Limb (tissue), 2 donors: ENCODE results near the gene ZNF710.
"Not testable (repeated sequence)": the region's sequence is repeated elsewhere in the genome, so short reads cannot be mapped to it uniquely, and the experiment has no call there.

Source experiments
- DNase-seq, 2 donors: peaks; one replicate each; pipeline ENCODE4 v3.0.0-alpha.2; 2016; ENCODE audit errors: extremely low spot score in 2 of 2

The ZNF710 gene, protein sequence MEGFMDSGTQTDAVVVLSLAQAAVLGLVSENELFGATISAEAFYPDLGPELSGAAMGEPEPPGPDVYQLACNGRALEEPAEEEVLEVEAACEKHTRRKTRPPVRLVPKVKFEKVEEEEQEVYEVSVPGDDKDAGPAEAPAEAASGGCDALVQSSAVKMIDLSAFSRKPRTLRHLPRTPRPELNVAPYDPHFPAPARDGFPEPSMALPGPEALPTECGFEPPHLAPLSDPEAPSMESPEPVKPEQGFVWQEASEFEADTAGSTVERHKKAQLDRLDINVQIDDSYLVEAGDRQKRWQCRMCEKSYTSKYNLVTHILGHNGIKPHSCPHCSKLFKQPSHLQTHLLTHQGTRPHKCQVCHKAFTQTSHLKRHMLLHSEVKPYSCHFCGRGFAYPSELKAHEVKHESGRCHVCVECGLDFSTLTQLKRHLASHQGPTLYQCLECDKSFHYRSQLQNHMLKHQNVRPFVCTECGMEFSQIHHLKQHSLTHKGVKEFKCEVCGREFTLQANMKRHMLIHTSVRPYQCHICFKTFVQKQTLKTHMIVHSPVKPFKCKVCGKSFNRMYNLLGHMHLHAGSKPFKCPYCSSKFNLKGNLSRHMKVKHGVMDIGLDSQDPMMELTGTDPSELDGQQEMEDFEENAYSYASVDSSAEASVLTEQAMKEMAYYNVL

DNA sequence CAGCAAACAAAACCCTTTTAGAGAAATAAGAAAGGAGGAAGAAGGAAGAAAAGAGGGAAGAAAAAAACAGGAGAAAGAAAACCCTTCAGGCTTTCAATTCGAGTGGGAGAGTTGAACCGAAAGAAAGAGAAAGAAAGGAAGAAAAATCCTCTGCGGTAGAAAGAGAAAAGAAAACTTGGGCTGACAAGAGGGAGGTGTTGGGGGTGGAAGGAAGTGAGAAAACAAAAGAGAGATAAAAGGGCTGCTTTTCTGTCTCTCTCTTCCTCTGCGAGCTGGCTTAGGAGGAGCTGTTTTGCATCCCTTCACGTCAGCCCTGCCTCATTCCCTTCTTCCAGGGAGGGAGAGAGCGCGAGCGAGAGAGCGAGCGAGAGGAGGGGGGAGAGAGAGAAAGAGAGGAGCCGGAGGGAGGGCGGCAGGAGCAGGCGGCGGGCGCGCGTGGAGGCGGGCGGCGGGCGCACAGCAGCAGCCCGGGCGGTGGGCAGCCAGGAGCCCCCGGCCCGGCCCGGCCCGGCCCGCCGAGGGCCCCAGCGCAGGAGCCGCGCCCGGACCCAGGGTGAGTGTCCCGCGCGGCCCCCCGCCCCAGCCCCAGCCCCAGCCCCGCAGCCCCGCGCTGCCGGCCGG, at the start of gene ZNF710:
Gene ZNF710 (plus strand): TSS at position 263 of the 621 bp plus-strand sequence. CDS start 65,814 bp downstream, outside the sequence.
- DNase-seq: peak; percentile 80 to 84

DNA sequence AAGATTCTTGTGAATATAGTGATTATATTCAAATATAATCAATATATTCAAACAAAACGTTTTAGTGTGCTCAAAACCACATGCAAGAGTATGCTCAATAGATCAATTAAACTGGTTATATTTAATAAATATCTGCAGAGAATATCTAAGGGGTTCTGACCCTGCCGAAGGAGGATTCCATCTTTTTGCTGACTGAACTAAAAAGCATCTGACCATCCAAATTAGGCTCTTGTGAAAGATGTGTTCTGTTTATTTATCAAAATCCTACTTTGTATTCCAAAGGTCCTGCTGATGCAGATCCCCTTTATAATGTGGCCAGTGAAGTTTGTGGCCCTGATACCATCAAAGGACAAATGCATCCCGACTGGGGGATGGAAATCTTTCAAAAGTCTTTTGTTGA, 46.6 kb upstream of the ZNF710 start:
- no peak for DNase-seq

DNA sequence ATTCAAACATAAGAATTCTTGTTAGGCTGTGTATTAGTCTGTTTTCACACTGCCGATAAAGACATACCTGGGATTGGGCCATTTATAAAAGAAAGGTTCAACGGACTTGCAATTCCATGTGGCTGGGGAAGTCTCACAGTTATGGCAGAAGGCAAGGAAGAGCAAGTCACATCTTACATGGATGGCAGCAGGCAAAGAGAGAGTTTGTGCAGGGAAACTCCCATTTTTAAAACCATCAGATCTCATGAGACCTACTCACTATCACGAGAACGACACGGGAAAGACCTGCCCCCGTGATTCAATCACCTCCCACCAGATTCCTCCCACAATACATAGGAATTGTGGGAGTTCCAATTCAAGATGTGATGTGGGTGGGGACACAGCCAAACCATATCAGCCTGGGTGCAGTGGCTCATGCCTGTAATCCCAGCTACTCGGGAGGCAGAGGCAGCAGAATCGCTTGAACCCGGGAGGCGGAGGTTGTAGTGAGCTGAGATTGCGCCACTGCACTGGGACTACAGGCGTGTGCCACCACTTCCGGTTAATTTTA, 45.6 kb upstream of the ZNF710 start:
- not testable (repeated sequence) for DNase-seq

DNA sequence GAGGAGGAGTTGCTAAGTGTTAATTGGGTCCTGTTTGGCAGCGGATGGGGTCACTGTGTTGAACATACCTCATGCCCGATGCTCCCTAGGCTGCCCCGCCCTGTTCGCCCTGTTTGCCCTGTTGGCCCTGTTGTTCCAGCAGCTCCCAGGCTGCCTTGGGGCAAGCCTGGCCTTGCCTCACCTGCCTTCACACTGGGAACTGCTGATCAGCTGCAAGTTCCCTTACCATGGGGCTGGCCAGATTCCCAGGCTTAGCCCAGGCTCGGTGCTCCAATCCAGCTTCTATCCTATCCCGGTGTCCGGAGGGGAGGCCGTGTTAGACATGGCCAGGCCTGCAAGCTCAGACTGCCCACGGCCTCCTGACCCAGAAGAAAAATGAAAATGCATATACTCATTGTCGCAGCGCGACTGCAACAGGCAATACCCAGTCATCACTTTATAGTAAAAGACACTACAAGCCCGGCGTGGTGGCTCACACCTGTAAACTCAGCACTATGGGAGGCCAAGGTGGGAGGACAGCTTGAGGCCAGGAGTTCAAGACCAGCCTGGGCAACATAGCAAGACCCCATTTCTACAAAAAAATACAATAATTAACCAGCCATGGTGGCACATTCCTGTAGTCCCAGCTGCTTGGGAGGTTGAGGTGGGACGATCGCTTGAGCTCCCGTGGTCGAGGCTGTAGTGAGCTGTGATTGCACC, 42.9 kb upstream of the ZNF710 start:
- no peak for DNase-seq

DNA sequence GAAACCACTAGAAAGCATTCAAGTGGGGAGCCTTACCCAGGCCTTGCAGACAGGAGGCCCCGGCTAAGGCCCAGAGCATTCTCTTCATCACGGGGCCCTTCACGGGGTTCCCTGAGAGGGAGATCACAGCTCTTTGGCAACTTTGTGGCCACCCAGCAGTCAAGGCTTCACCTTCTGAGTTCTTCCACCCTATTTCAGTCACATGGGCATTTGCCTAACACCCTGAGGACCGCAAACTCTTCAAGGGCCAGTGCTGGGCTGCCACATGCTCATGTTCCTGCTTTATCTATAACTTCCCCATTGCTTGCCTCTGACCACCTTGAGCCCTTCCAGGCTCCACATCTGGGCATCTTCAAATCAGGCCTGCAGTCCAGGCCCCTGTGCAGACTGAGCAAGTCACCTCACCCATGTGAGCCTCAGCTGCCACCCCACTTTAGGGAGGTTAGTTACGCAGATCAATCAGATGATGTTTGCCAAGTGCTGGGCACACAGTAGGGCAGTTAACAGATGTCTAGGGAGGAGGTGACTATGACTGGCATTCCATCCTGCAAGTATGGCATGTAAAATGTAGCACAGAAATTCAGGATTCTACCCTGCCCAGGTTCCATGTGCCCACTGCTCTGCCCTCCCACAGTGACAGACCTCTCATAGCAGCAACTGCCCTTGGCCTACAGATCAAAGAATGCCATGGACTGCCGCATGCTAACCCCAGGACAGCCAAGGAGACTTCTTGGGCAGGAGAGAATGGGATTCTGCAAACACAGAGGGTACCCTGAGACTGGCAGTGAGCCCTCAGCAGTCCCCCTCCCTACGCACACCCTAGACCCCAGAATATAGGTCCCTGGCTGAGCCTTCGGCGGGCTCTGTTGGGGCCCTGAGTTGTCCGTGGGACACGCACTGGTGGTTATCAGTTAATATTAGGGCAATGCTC, 37.6 kb upstream of the ZNF710 start:
- no peak for DNase-seq

DNA sequence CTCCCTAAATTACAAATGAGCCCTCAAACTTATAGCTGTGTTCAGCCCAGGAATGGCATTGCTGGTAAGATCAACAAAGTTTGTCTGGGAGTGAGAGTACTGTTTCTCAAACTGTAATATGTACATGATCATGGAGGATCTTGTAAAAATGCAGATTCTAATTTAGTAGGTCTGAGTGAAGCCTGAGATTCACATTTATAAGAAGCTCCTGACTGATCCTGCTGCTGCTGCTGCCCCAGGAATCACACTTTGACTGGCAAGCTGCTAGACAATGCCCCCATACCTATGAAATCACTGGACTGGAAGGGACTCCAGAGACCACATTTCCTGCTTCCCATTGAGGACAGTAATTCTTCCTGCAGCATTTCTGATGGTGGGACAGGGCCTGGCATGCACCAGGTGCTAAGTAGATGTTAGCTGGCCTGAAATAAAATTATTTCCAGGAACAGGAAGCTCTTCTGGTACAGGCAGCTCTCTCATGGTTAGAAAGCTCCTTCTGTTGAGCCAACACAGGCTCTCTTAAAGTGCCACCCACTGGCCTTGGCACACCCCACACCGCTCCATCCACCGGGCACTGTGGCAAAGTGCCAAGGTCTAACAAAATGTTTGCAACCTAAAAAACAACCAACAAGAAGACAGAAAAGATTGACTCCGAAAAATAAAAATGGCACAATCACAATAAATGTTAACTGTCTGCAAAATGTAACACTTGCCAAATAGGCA, 36.7 kb upstream of the ZNF710 start:
- DNase-seq: no peak

DNA sequence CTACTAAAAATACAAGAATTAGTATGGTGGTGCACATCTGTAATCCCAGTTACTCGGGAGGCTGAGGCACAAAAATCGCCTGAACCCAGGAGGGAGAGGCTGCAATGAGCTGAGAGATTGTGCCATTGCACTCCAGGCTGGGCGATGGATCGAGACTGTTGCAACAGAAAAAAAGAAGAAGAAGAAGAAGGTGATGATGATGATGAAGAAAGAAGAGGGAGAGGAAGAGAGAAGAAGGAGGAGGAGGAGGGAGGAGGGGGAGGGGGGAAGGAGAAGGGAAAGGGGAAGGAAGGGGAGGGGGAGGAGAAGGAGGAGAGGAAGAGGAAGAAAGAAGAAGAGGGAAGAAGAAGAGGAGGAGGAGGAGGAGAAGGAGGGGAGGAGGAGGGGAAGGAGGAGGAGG, 33.2 kb upstream of the ZNF710 start:
- DNase-seq: no peak

DNA sequence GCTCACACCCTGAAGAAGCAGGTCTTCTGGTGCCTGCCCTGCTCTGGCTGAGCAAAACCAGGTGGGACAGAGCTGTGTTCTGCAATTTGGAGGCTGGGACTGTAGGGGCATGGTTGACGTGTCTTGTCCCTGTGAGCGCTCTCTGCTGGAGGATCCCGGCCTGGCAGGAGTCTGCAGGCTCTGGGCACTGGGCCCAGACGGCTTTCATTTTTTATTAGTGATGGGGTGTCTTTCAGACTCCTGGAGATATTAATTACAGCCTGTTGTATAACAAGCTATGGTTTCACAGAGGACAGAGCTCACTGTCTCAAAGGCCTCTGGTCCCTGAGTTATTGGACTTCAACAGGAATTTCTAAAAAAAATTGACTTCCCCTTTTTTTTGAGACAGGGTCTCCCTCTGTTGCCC, 29.5 kb upstream of the ZNF710 start:
- DNase-seq: peak; percentile 37 to 73

DNA sequence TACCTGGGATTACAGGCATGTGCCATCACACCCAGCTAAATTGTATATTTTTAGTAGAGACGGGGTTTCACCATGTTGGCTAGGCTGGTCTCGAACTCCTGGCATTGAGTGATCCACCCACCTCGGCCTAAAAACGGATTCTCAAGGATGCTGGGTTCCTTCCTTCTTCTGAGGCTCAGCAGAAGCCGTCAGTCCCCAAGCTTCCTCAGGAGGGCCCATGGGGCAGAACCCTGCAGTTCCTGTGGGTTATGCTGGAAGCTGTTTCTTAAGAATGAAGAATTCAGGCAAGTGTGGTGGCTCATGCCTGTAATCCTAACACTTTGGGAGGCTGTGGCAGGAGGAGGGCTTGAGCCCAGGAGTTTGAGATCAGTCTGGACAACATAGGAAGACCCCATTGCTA, 29.0 kb upstream of the ZNF710 start:
- no peak for DNase-seq

DNA sequence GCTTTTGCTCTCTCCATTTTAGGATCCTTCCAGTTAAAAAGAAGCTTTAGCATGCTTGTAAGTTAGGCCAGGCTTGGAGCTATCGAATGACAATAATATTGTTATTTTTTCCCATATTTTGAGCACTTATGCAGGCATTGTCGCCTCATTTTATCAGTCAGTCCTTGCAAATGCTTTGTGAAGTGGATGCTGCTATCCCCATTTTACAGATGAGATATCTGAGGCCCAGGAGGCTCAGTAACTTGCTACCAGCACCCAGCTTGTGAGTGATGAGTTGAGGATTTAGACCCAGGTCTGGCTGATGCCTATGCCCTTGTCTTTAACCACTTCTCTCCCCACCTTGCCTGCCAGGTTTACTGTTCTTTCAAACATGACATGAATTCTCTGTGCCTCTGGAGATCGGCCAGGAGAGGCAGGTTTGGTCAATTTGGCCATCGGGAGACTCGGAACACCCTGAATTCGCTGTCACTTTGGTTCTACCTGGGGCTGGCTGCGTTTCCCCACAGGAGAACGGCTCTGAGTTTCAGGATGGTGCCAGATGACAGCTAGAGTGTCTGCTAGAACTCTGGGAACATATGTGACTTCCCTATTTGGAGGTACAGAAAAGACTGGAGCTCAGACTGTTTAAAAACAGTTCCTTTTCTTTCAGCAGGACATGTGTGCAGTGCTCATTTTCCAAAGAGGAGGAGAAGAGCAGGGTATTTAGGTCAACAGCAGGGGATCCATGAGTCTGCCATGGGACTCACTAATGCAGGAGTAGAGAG, 25.5 kb upstream of the ZNF710 start:
- DNase-seq: no peak

DNA sequence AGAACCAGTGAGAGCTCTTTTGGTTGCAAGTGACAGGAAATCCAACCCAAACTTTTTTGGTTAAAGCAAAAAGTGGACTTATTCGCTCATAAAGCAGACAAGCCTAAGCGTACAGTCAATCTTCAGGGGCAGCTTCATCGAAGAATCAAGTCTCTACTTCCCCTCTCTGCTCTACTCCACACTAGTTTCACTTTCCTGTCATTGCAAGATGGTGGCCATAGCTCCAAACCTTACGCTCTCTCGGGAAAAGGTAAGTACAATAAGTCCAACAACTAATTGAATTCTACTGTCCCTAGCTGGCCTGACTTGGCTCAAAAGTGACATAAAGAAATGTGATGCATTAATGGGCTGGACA, 24.9 kb upstream of the ZNF710 start:
- DNase-seq: no peak

DNA sequence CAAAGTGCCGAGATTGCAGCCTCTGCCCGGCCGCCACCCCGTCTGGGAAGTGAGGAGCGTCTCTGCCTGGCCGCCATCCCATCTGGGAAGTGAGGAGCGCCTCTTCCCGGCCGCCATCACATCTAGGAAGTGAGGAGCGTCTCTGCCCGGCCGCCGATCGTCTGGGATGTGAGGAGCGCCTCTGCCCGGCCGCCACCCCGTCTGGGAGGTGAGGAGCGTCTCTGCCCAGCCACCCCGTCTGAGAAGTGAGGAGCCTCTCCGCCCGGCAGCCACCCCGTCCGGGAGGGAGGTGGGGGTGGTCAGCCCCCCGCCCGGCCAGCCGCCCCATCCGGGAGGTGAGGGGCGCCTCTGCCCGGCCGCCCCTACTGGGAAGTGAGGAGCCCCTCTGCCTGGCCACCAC, 23.3 kb upstream of the ZNF710 start:
- DNase-seq: not testable (repeated sequence)

DNA sequence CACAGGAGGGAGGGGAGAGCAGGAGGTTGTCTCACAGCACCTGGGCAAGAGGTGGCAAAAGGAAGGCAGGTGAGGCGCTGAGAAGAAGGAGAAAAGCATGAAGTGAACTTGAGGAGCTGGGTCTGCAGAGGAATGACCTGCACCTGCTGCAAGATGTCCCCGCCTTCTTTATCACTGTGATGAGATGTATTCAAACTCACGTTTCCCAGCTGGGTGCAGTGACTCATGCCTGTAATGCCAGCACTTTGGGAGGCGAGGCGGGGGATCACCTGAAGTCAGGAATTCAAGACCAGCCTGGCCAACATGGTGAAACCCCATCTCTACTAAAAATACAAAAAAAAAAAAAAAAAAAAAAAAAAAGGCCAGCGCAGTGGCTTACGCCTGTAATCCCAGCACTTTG, 22.2 kb upstream of the ZNF710 start:
- DNase-seq: no peak

DNA sequence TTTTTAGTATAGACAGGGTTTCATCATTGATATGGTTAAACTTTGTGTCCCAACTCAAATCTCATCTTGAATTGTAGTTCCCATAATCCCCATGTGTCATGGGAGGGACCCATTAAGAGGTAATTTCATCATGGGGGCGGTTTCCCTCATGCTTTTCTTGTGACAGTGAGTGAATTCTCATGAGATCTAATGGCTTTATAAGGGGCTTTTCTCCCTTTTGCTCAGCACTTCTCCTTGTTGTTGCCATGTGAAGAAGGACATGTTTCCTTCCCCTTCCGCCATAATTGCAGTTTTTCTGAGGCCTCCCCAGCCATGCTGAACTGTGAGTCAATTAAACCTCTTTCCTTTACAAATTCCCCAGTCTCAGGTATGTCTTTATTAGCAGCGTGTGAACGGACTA, 20.2 kb upstream of the ZNF710 start:
- DNase-seq: no peak

DNA sequence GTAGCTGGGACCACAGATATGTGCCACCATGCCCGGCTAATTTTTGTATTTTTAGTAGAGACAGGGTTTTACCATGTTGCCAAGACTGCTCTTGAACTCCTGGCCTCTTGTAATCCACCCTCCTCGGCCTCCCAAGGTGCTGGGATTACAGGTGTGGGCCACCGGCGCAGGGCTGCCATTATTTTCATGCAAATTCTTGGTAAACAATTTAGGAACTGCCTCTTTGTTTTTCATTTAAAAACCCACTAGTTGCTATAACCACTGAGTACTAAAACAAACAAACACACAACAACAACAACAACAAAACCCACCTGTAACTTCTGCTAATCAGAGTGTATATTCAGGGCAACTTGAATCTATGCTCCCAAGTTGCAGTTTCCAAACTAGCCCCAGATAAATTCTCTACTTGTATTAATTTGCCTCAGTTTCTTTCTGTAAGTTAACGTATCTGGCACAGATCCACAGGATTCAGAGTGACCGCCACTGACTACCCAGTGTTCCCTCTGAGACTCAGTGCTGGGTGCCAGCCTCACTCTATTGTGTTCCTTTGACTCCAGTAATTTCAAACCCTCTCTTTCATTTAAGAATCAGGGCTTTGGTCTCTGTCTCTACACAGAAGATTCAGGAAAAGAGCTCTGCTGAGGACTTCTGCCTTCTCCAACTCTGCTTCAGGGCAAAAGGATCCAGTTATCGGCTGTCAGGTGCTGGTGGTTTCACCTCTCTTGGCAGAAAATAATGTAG, 18.6 kb upstream of the ZNF710 start:
- DNase-seq: no peak

DNA sequence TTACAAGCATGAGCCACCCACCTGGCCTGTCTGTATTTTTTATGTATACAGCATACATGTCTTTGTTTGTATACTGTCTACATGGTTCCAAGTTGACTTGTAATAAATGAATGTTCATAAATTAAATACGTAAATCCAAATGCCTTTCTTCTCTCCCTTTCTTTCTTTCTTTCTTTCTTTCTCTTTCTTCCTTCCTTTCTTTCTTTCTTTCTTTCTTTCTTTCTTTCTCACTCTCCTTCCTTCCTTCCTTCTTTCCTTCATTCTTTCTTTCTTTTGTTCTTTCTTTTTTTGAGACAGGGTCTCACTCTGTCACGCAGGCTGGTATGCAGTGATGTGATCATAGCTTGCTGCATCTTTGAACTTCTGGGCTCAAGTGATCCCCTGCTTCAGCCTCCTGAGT, 17.1 kb upstream of the ZNF710 start:
- DNase-seq: no peak

DNA sequence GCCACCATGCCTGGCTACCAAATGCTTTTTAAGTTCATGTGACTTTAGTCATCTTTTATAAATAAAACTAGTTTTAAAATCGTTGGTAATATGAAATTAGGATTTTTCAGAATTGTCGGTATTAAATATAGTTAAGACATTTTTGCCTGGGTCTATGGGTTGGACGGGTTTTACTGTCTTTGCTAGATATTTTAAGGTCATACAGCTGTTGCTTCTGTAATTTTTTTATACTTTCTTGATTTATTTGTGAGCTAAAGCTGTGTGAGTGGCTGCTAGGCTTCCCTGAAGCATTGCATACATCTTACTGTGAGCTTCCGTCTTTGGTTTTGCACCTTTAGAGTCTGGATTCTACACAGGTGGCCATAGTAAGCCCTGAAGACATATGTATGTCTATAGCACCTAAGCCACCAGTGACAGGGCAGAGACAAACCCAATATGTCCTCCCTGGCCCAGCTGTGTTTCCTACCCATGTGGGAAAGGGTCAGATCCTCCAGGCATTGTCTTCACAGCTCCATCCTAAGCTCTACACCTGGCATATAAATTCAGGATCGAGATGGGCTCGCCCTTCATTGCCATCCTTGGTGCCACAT, 16.6 kb upstream of the ZNF710 start:
- no peak for DNase-seq

DNA sequence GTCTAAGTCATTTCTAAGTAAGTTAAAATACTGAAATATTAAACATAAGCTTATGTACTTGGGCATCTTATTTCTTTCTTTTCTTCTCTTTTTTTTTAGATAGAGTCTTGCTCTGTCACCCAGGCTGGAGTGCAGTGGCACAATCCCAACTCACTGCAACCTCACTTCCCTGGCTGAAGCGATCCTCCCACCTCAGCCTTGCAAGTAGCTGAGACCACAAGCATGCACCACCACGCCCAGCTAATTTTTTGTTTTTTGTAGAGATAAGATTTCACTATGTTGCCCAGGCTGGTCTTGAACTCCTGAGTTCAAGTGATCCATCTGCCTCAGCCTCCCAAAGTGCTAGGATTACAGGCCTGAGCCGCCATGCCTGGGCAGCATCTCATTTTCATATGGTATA, 16.0 kb upstream of the ZNF710 start:
- no peak for DNase-seq
